GM18951 (cell line): Measurements from ENCODE around the gene LRP4.

Source experiments
- POLR2A ChIP-seq: IDR thresholded peaks from 4 replicates; pipeline ENCODE4 v1.6.1; 2011; ENCODE audit warnings: mild to moderate bottlenecking; ENCODE audit not compliant: insufficient read length, insufficient read depth; ENCODE audit errors: extremely low read depth
- in situ Hi-C: fragments of 300-500 bp; cut with MboI; formaldehyde crosslinking; loops from one replicate; pipeline ENCODE4 v1.12.0; 2022; ENCODE audit warnings: low sequenced_read_pairs, mixed read lengths, inconsistent platforms; ENCODE audit not compliant: unreplicated experiment

LRP4 gene

DNA sequence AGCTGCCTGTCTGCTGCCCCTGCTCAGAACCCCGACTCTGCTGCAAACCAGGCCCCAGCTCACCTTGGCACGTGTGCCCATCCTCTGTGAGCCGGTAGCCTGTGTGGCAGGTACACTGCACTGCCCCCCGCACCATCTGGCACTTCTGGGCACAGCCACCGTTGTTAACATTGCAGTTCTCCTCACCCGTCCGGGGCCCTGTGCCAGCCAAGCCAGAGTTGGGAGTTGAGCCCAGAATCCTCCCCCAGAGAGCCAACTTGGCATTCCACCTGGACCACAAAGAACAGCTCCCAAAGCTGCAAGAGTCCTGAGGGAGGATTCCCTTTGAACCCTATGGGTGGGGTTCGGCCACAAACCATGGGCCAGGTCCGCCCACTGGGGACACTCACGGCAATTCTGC, 22.5 kb downstream of the LRP4 start:
- in situ Hi-C loops, result no loop called here
- no peak for TF ChIP-seq POLR2A

GRCh38 chr11:46894961-46895360, 23.4 kb downstream of the LRP4 start:
- TF ChIP-seq POLR2A, result no peak
- in situ Hi-C loops, result no loop called here

- in situ Hi-C loops, result no loop called here
- no peak for TF ChIP-seq POLR2A
Observed at GRCh38 chr11:46894506-46894905, 23.8 kb downstream of the LRP4 start.

- in situ Hi-C loops, result no loop called here
- no peak for TF ChIP-seq POLR2A
Observed at GRCh38 chr11:46892838-46893237, 25.5 kb downstream of the LRP4 start.

GRCh38 chr11:46892109-46892508, 26.2 kb downstream of the LRP4 start:
- in situ Hi-C loops, result no loop called here
- TF ChIP-seq POLR2A, result no peak

DNA sequence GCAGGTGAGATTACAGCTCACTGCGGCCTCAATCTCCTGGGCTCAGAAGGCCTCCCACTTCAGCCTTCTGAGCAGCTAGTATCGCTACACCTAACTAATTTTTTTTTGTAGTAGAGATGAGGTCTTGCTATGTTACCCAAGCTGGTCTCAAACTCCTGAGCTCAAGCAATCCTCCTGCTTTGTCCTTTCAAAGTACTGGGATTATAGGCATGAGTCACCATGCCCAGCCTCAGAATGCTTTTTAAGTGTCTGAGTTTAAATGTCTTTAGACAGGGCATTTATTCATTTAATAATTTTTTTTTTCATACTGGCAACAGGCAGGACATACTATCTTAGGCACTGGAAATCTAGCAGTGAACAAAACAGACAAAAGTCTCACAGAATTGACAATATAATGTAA, 27.7 kb downstream of the LRP4 start:
- in situ Hi-C loops, result no loop called here
- TF ChIP-seq POLR2A, result no peak

- in situ Hi-C loops, result loop anchor here (10.0 kb wide), 1 partner anchor 265 kb away; no protein-coding TSS in a partner anchor
- no peak for TF ChIP-seq POLR2A
Observed at GRCh38 chr11:46889689-46890475, 28.5 kb downstream of the LRP4 start.

- no peak for TF ChIP-seq POLR2A
- in situ Hi-C loops, result loop anchor here (10.0 kb wide), 1 partner anchor 266 kb away; no protein-coding TSS in a partner anchor
Observed at GRCh38 chr11:46889251-46889650, 29.1 kb downstream of the LRP4 start.

DNA sequence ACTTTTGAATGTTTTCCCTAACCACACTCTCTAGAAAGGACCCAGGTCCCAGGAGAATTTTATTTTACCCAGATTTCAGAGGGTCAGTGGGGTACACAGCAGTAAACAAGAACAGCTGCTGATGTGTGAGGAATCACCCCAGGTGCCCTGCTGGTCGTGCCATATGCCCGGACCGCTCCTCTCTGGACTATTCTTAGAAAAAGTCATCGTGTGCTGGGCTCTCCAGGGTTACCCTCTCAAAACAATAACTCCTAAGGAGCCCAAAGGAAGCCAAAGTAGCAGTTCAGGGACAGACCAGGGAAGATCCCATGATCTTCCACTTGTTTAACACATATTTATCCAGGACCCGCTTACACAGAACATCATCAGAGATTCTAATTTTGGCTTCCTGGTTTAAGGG, 29.7 kb downstream of the LRP4 start:
- TF ChIP-seq POLR2A, result no peak
- in situ Hi-C loops, result loop anchor here (10.0 kb wide), 1 partner anchor 266 kb away; no protein-coding TSS in a partner anchor

DNA sequence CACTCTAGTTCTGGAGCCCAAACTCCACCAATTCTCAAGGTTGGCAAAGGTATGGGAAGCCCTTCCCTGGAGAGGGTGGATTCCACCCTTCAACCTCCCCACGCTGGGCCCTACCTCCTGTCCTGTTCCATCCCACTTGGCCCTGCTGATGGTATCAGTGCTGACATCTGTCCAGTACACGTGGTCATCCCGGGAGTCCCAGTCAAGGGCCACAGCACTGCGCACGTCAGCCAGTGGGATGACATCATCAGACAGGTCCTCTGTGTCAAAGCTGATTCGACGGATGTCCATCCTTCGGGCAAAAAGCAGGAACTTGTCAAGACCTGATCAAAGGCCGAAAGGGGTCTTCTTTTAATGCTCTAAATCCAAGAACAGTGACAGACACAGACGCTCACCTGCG, 32.1 kb downstream of the LRP4 start:
- in situ Hi-C loops, result loop anchor here (10.0 kb wide), 1 partner anchor 269 kb away; no protein-coding TSS in a partner anchor
- TF ChIP-seq POLR2A, result no peak

GRCh38 chr11:46879056-46879585, 39.2 kb downstream of the LRP4 start:
- TF ChIP-seq POLR2A, result no peak
- in situ Hi-C loops, result no loop called here

DNA sequence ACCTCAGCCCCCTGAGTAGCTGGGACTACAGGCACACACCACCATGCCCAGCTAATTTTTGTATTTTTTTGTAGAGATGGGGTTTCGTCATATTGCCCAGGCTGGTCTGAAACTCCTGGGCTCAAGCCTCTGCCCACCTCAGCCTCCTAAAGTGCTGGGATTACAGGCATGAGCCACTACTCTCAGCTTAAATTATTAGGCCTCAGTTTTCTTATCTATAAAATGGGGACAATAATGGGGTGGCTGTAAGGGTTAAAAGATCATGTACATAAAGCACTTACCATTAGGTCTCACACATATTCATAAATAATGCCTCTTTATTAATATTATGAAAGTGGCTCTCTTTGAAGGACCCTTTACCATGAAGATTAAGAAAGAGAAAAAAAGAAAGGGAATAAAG, 40.8 kb downstream of the LRP4 start:
- in situ Hi-C loops, result no loop called here

GRCh38 chr11:46876471-46876870, 41.9 kb downstream of the LRP4 start:
- in situ Hi-C loops, result no loop called here
- no peak for TF ChIP-seq POLR2A

More for the DNA sequence above, 40.8 kb downstream of the LRP4 start:
- TF ChIP-seq POLR2A, result no peak

GRCh38 chr11:46874586-46874985, 43.8 kb downstream of the LRP4 start:
- no peak for TF ChIP-seq POLR2A
- in situ Hi-C loops, result no loop called here
